HUES48 (cell line): ENCODE data around the gene PLBD2.
A peak's percentile ranks its signal among the peaks of the same experiment; 100 is the strongest.
"Not testable (repeated sequence)": the region's sequence is repeated elsewhere in the genome, so short reads cannot be mapped to it uniquely, and the experiment has no call there.

Experiments
- H3K27ac ChIP-seq: one replicate; pipeline ENCODE4 v1.7.0; 2013; ENCODE audit warnings: low read depth, low read length, inconsistent platforms
- H3K27me3 ChIP-seq: 2 replicates; pipeline ENCODE4 v1.6.1; 2013; ENCODE audit warnings: mild to moderate bottlenecking, low read length; ENCODE audit not compliant: control insufficient read depth, insufficient read depth
- H3K36me3 ChIP-seq: 2 replicates; pipeline ENCODE4 v1.6.1; 2013; ENCODE audit warnings: low read length; ENCODE audit not compliant: control insufficient read depth, insufficient read depth
- H3K4me1 ChIP-seq: 2 replicates; pipeline ENCODE4 v1.6.1; 2013; ENCODE audit warnings: mild to moderate bottlenecking, low read length; ENCODE audit not compliant: control insufficient read depth, insufficient read depth
- H3K4me3 ChIP-seq: 2 replicates; pipeline ENCODE4 v1.5.1; 2013; ENCODE audit warnings: mild to moderate bottlenecking, low read depth, low read length
- H3K9ac ChIP-seq: 2 replicates; pipeline ENCODE4 v1.6.1; 2013; ENCODE audit warnings: mild to moderate bottlenecking, low read depth, low read length, moderate library complexity
- H3K9me3 ChIP-seq: 2 replicates; pipeline ENCODE4 v1.6.1; 2013; ENCODE audit warnings: low read length; ENCODE audit not compliant: control insufficient read depth, insufficient read depth

PLBD2 gene

GRCh38 chr12:113339540-113339939, 18.8 kb upstream of the PLBD2 start:
- Histone ChIP-seq H3K27ac (no peak overlapping the region), H3K9ac (no peak overlapping the region), H3K4me1 (no peaks in the 10 kb centered on the region)

GRCh38 chr12:113340061-113340460, 18.3 kb upstream of the PLBD2 start:
- Histone ChIP-seq H3K9ac (no peak overlapping the region), H3K4me3 (no peak overlapping the region), H3K4me1 (no peaks in the 10 kb centered on the region), H3K36me3 (no peaks in the 10 kb centered on the region), H3K27ac (no peak overlapping the region), H3K9me3 (no peaks in the 10 kb centered on the region), H3K27me3 (no peaks in the 10 kb centered on the region)

More at GRCh38 chr12:113339540-113339939, 18.8 kb upstream of the PLBD2 start:
- Histone ChIP-seq H3K4me3 (no peak overlapping the region), H3K27me3 (peaks cover 2% of the 10 kb centered on the region), H3K36me3 (no peaks in the 10 kb centered on the region), H3K9me3 (no peaks in the 10 kb centered on the region)

- H3K36me3 ChIP-seq, result no peaks in the 10 kb centered on the region
- H3K9ac ChIP-seq, result no peak overlapping the region
- no peaks in the 10 kb centered on the region for H3K9me3 ChIP-seq
- H3K4me3 ChIP-seq, result no peak overlapping the region
- H3K27me3 ChIP-seq, result no peaks in the 10 kb centered on the region
- H3K27ac ChIP-seq, result no peak overlapping the region
- no peaks in the 10 kb centered on the region for H3K4me1 ChIP-seq
Measured at GRCh38 chr12:113341535-113341934, 16.9 kb upstream of the PLBD2 start.

GRCh38 chr12:113345318-113345717, 13.1 kb upstream of the PLBD2 start:
- H3K27me3 ChIP-seq, result no peaks in the 10 kb centered on the region
- H3K27ac ChIP-seq, result no peak overlapping the region
- H3K9me3 ChIP-seq, result no peaks in the 10 kb centered on the region
- no peaks in the 10 kb centered on the region for H3K4me1 ChIP-seq
- H3K9ac ChIP-seq, result no peak overlapping the region
- H3K36me3 ChIP-seq, result no peaks in the 10 kb centered on the region
- H3K4me3 ChIP-seq, result no peak overlapping the region

GRCh38 chr12:113346353-113346752, 12.0 kb upstream of the PLBD2 start:
- Histone ChIP-seq H3K9ac (no peak overlapping the region), H3K36me3 (no peaks in the 10 kb centered on the region), H3K4me1 (no peaks in the 10 kb centered on the region), H3K27me3 (no peaks in the 10 kb centered on the region), H3K4me3 (no peak overlapping the region), H3K9me3 (no peaks in the 10 kb centered on the region), H3K27ac (no peak overlapping the region)

GRCh38 chr12:113347107-113347506, 11.3 kb upstream of the PLBD2 start:
- no peak overlapping the region for H3K4me3 ChIP-seq
- no peak overlapping the region for H3K27ac ChIP-seq
- H3K27me3 ChIP-seq, result no peaks in the 10 kb centered on the region
- no peaks in the 10 kb centered on the region for H3K9me3 ChIP-seq
- H3K9ac ChIP-seq, result no peak overlapping the region
- no peaks in the 10 kb centered on the region for H3K4me1 ChIP-seq
- H3K36me3 ChIP-seq, result no peaks in the 10 kb centered on the region

- Histone ChIP-seq H3K27me3 (no peaks in the 10 kb centered on the region), H3K9ac (no peak overlapping the region), H3K9me3 (no peaks in the 10 kb centered on the region), H3K36me3 (no peaks in the 10 kb centered on the region), H3K4me1 (no peaks in the 10 kb centered on the region), H3K27ac (no peak overlapping the region), H3K4me3 (no peak overlapping the region)
Measured at GRCh38 chr12:113347892-113348291, 10.5 kb upstream of the PLBD2 start.

GRCh38 chr12:113348849-113349536, 9.4 kb upstream of the PLBD2 start:
- Histone ChIP-seq H3K4me1 (no peaks in the 10 kb centered on the region), H3K4me3 (no peak overlapping the region)

GRCh38 chr12:113351089-113351488, 7.3 kb upstream of the PLBD2 start:
- no peaks in the 10 kb centered on the region for H3K4me1 ChIP-seq
- H3K36me3 ChIP-seq, result no peaks in the 10 kb centered on the region
- H3K4me3 ChIP-seq, result no peak overlapping the region
- no peak overlapping the region for H3K27ac ChIP-seq
- H3K9me3 ChIP-seq, result no peaks in the 10 kb centered on the region
- no peak overlapping the region for H3K9ac ChIP-seq
- no peaks in the 10 kb centered on the region for H3K27me3 ChIP-seq

More at GRCh38 chr12:113348849-113349536, 9.4 kb upstream of the PLBD2 start:
- Histone ChIP-seq H3K36me3 (no peaks in the 10 kb centered on the region), H3K9ac (no peak overlapping the region), H3K9me3 (no peaks in the 10 kb centered on the region), H3K27me3 (no peaks in the 10 kb centered on the region), H3K27ac (no peak overlapping the region)

- not testable (repeated sequence) for H3K4me1 ChIP-seq, H3K9me3 ChIP-seq, H3K27me3 ChIP-seq, H3K4me3 ChIP-seq, H3K36me3 ChIP-seq, H3K9ac ChIP-seq, H3K27ac ChIP-seq
Measured at GRCh38 chr12:113354192-113354591, 4.2 kb upstream of the PLBD2 start.

GRCh38 chr12:113359133-113359938, 949 bp downstream of the PLBD2 start:
- no peaks in the 10 kb centered on the region for H3K27me3 ChIP-seq
- H3K9me3 ChIP-seq, result no peaks in the 10 kb centered on the region
- peak overlapping the region; percentile 86 for H3K4me3 ChIP-seq
- H3K4me1 ChIP-seq, result peaks cover 7% of the 10 kb centered on the region; the same call in 1 of the 2 replicates
- 0 out of 2 replicates have a peak, but pooled peaks cover 2% of the 10 kb centered on the region for H3K36me3 ChIP-seq
- H3K27ac ChIP-seq, result no peak overlapping the region
- H3K9ac ChIP-seq, result peak overlapping the region; percentile 56
